A549 treated with Mapracorat at 1 μM for 4 hours (cell line): Measurements from ENCODE around the gene ANKMY1. TPM values are rescaled to one million over a fixed set of nuclear protein-coding genes. Genes with fewer than 3 reads are reported as not detected.

ENCODE experiments used
- total RNA-seq: library from RNA; stranded (reverse); fragments of 200-300 nt; extraction: Qiagen RNA extraction; gene quantifications from 5 replicates; pipeline ENCODE4 v1.2.3, GENCODE V29; 2022

The ANKMY1 gene, protein sequence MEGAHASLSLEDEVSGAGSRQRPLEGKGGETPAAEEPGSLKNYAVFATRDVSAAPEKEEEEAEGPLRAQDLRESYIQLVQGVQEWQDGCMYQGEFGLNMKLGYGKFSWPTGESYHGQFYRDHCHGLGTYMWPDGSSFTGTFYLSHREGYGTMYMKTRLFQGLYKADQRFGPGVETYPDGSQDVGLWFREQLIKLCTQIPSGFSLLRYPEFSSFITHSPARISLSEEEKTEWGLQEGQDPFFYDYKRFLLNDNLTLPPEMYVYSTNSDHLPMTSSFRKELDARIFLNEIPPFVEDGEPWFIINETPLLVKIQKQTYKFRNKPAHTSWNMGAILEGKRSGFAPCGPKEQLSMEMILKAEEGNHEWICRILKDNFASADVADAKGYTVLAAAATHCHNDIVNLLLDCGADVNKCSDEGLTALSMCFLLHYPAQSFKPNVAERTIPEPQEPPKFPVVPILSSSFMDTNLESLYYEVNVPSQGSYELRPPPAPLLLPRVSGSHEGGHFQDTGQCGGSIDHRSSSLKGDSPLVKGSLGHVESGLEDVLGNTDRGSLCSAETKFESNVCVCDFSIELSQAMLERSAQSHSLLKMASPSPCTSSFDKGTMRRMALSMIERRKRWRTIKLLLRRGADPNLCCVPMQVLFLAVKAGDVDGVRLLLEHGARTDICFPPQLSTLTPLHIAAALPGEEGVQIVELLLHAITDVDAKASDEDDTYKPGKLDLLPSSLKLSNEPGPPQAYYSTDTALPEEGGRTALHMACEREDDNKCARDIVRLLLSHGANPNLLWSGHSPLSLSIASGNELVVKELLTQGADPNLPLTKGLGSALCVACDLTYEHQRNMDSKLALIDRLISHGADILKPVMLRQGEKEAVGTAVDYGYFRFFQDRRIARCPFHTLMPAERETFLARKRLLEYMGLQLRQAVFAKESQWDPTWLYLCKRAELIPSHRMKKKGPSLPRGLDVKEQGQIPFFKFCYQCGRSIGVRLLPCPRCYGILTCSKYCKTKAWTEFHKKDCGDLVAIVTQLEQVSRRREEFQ
- 7.8 to 11.8 TPM (median 9.6 TPM) in 5 replicates for total RNA-seq

DNA sequence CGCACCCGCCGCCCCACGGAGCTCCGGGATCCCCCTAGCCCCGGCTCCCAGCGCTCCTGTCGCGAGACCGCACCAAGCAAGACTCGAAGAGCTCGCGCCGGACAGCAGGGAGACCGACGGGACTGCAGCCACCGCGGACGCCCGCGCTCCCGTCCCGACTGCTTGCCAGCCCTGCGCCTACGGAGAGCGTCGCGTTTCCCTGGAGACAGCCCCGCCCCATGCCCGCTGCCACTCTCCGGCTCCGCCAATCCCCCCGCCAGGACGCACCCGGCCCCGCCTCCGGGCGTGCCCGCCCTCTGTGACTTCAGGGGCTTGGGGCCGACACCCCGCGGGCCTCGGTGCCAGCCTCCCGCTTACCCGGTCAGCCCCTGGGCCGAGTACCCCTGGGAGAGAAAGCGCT, at the start of gene ANKMY1:
TSS of gene ANKMY1 (minus strand) at position 181 of the 400 bp plus-strand sequence. CDS start 653 bp downstream, outside the sequence.

DNA sequence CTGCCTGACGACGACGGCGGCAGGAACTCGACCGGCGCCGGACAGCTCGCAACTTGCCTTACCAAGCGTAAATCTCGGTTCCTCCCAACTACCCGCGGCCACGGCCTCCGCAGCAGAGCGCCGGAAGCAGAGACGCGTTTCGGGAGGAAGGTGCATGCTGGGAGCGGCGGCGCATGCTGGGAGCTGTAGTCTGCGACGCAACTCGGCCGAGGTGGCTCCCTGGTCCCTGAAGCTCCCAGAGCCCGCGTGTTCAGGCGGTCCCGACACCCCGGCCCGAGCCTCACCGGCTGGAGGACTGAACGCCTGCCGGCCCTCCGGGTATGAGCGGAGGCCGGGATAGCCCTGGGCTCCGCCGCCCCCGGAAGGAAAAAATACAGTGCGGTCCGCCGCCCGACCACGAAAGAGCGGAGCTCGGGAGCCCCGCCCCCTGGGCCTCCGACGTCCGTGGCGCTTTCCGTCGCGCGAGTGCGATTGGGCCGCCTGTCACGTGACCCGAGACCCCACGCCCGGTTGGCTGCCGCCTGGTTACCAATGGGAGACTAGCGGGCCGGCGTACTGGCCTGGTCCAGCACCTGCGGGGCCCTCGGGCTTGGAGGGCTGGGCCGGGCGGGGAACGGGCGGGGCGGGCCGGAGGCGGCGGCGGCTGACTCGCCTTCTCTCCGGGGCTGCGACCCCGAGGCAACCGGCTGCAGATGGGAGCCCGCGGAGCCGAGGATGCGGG, 28.6 kb upstream of the ANKMY1 start, which contains the start of gene CAPN10:
TSS of gene CAPN10 (plus strand) at position 537 of the 721 bp plus-strand sequence. CDS start at position 715, 178 bp downstream.

DNA sequence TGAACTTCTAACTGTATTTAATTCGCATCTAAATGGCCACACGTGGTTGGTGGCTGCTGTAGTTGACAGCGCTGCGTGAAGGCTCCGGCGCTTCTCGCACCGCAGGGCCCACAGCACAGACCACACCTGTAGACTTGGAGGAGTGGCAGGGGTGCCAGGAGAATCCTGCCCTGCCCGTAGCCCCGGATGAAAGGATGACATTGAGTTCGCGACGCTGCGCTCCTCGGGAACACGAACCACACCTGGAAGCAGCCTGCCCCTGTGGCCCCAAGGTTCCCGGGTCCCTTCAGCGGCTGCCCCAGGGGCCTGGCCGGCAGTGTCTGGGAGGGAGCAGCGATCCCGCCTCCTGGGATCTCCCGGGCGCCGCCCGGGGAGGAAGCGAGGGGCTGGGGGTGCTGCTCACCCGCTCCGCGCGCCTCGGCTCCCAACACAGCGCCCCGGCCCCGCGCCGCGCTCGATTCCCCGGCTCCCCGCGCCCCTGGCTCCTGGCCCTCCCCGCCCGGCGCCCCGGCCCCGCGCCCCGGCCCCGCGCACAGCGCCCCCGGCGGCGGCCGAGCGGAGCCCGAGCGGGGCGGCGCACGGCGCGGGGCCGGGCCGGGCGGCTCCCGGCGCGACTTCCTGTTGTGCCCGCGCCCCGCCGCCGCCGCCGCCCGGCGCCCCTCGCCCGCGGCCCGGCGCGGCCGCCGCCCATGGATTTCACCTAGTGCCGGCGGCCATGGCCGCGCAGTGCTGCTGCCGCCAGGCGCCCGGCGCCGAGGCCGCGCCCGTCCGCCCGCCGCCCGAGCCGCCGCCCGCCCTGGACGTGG, 10.3 kb upstream of the ANKMY1 start, which contains the start of gene RNPEPL1:
TSS of gene RNPEPL1 (plus strand) at position 613 of the 806 bp plus-strand sequence. CDS start at position 716, 103 bp downstream.

DNA sequence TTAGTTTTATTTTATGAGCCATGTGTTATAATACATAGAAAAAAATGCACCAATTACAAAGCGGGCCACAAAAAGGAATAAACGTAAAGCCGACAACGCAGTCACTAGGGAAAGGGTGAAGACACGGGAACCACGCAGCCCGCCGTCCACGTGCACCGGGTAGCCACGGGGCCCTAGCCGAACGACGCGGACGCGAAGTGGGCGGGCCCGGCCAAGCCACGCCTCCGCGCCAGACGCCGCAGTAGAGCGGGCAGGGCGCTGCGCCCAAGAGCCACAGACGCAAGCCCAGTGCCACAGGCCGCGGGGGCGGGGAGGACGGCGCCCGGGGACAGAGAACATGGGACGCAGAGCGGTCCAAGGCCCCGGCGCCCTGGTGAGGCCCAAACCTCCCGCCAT, 2.3 kb upstream of the ANKMY1 start, which contains the start of gene DUSP28:
TSS of gene DUSP28 (plus strand) at position 274 of the 396 bp plus-strand sequence. CDS start 328 bp downstream, outside the sequence.

DNA sequence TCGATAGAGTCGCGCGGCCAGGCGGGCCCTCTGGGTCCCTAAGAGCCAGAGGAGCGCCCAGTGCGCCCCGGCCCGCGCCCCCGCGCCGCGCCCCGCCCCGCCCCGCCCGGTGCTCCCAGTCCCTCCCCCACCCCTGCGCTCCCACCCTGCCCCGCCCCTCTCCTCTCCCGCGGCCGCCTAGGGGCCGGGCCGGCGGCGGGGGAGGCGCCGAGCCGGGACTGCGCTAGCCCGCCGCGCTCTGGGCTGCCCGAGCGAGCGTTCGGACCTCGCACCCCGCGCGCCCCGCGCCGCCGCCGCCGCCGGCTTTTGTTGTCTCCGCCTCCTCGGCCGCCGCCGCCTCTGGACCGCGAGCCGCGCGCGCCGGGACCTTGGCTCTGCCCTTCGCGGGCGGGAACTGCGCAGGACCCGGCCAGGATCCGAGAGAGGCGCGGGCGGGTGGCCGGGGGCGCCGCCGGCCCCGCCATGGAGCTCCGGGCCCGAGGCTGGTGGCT, 122.3 kb downstream of the ANKMY1 start, which contains the start of gene GPC1:
TSS of gene GPC1 (plus strand) at position 207 of the 491 bp plus-strand sequence. CDS start at position 463, 256 bp downstream.

Other genes with a start within 250 kb of the ANKMY1 start
- gene GPC1, start 122.3 kb downstream of the ANKMY1 start, total RNA-seq: 161 to 247 TPM (median 242 TPM) in 5 replicates
- gene DUSP28, start 2.4 kb upstream of the ANKMY1 start, total RNA-seq: 5.5 to 9.2 TPM (median 7.9 TPM) in 5 replicates
- 52.1 to 67.2 TPM (median 60.2 TPM) in 5 replicates for gene RNPEPL1, start 10.5 kb upstream of the ANKMY1 start, total RNA-seq
- gene CAPN10, start 28.7 kb upstream of the ANKMY1 start, total RNA-seq: 15.6 to 29.2 TPM (median 26.9 TPM) in 5 replicates
- 0.50 to 1.1 TPM (median 0.67 TPM) in 5 replicates for gene GPR35, start 67.5 kb upstream of the ANKMY1 start, total RNA-seq
- not detected in 5 replicates for gene AQP12B, start 124.9 kb upstream of the ANKMY1 start, total RNA-seq
- not detected in 5 replicates for gene AQP12A, start 133.9 kb upstream of the ANKMY1 start, total RNA-seq